HFFc6 (cell line): Measurements from ENCODE around the gene SPINDOC. TPM values are rescaled to one million over a fixed set of nuclear protein-coding genes. Genes with fewer than 3 reads are reported as not detected.

ENCODE experiments used
- DNase-seq: peaks from one replicate; pipeline ENCODE4 v3.0.0-alpha.2; 2018
- H3K27ac Mint-ChIP-seq: 2 replicates; pipeline ENCODE4 v1.8.0; 2020; ENCODE audit warnings: mild to moderate bottlenecking, mixed read lengths
- H3K27me3 Mint-ChIP-seq: 2 replicates; pipeline ENCODE4 v1.8.0; 2021; ENCODE audit warnings: mild to moderate bottlenecking, moderate library complexity, mixed read lengths; ENCODE audit not compliant: insufficient read depth
- H3K36me3 Mint-ChIP-seq: 2 replicates; pipeline ENCODE4 v1.8.0; 2021; ENCODE audit warnings: low read depth, mixed read lengths
- H3K4me1 Mint-ChIP-seq: 2 replicates; pipeline ENCODE4 v1.8.0; 2020; ENCODE audit warnings: low read depth, mixed read lengths
- H3K4me3 Mint-ChIP-seq: 2 replicates; pipeline ENCODE4 v1.8.0; 2020; ENCODE audit warnings: mild to moderate bottlenecking, moderate library complexity, mixed read lengths
- H3K9me3 Mint-ChIP-seq: 2 replicates; pipeline ENCODE4 v1.8.0; 2020; ENCODE audit warnings: mild to moderate bottlenecking, mixed read lengths
- CTCF ChIP-seq: fragments of 200-600 bp; sonication (generic); IDR thresholded peaks from 2 replicates; pipeline ENCODE4 v1.5.0; 2021; ENCODE audit warnings: antibody characterized with exemption, mild to moderate bottlenecking
- total RNA-seq, 6 experiments: library from RNA; stranded (reverse); fragmentation: NEBNext Ultra II Directional; extraction: Animal tissue kit (Norgen Biotek cat#: 25700); gene quantifications; 2 replicates in 1 of 6; 3 replicates in 5 of 6; pipeline ENCODE4 v1.2.3, GENCODE V29; 2021

SPINDOC gene
- total RNA-seq, 6 experiments from 2014 or later: 24.7 to 31.7 (median 29.5) TPM

GRCh38 chr11:63846897-63847296 lies 33.6 kb downstream of the SPINDOC start:
- peaks cover 50% of the 10 kb centered on the region for H3K4me1 Mint-ChIP-seq
- DNase-seq: no peak
- H3K36me3 Mint-ChIP-seq: peaks cover 25% of the 10 kb centered on the region
- H3K27me3 Mint-ChIP-seq: peaks cover 4% of the 10 kb centered on the region
- H3K27ac Mint-ChIP-seq: no peak overlapping the region
- H3K4me3 Mint-ChIP-seq: no peak overlapping the region
- TF ChIP-seq CTCF: no peak
- no peaks in the 10 kb centered on the region for H3K9me3 Mint-ChIP-seq

DNA sequence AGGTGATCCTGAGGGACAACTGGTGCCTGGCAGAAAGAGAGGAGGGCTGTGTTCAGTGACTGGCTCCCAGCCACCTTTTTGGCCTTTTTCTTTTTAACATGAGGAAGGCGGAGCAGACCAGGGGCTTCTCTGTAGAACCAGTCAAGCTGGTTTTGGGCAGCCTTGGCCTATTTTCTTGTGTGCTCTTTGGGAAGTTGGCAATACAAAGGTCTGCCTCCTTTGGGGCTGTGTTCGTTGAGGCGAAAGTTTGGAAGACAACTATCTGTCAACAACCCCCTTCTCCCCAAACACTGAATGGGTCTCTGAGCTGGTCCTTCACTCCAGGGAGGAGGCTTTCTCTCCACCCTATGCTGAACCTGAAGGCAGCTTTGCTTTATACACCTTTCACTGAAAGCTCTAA lies 34.1 kb downstream of the SPINDOC start:
- H3K27ac Mint-ChIP-seq: no peak overlapping the region
- no peak overlapping the region for H3K4me3 Mint-ChIP-seq
- no peak for DNase-seq
- H3K36me3 Mint-ChIP-seq: peaks cover 25% of the 10 kb centered on the region
- H3K27me3 Mint-ChIP-seq: peaks cover 4% of the 10 kb centered on the region
- peaks cover 48% of the 10 kb centered on the region for H3K4me1 Mint-ChIP-seq
- H3K9me3 Mint-ChIP-seq: no peaks in the 10 kb centered on the region
- TF ChIP-seq CTCF: no peak

GRCh38 chr11:63849691-63850090 lies 36.4 kb downstream of the SPINDOC start:
- DNase-seq: no peak
- peaks cover 31% of the 10 kb centered on the region for H3K4me1 Mint-ChIP-seq
- no peak for TF ChIP-seq CTCF
- H3K4me3 Mint-ChIP-seq: no peak overlapping the region
- peaks cover 19% of the 10 kb centered on the region for H3K36me3 Mint-ChIP-seq
- no peak overlapping the region for H3K27ac Mint-ChIP-seq
- no peaks in the 10 kb centered on the region for H3K9me3 Mint-ChIP-seq
- peaks cover 4% of the 10 kb centered on the region for H3K27me3 Mint-ChIP-seq

GRCh38 chr11:63850920-63851319 lies 37.7 kb downstream of the SPINDOC start:
- Mint-ChIP-seq H3K36me3 (peaks cover 24% of the 10 kb centered on the region), H3K4me3 (no peak overlapping the region), H3K9me3 (no peaks in the 10 kb centered on the region), H3K27ac (peak overlapping the region; percentile 9; the same call in 1 of the 2 replicates), H3K27me3 (0 out of 2 replicates have a peak, but pooled peaks cover 2% of the 10 kb centered on the region), H3K4me1 (peaks cover 25% of the 10 kb centered on the region)
- no peak for TF ChIP-seq CTCF
- DNase-seq: no peak

GRCh38 chr11:63851364-63851763 lies 38.1 kb downstream of the SPINDOC start:
- Mint-ChIP-seq H3K36me3 (peaks cover 24% of the 10 kb centered on the region), H3K4me3 (no peak overlapping the region), H3K27me3 (0 out of 2 replicates have a peak, but pooled peaks cover 2% of the 10 kb centered on the region), H3K27ac (peak overlapping the region; percentile 9; the same call in 1 of the 2 replicates), H3K4me1 (peaks cover 23% of the 10 kb centered on the region), H3K9me3 (no peaks in the 10 kb centered on the region)
- DNase-seq: no peak
- TF ChIP-seq CTCF: no peak

DNA sequence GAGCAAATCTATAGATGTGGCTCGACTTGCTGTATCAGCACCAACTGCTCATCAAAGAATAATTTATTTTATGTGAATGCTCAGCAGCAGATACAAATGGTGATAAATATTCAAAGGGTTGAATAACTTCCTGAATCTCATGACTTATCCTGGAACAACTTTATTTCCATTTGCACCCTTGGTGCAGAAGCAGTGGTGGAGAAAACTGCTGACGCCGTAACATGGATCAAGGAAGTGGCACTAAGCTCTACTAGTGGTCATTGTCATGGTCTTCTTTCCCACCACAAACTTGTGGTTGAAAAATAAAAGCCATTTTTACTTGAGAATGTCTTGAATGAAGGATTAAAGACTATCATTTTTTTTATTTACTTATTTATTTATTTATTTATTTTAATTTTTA lies 40.2 kb downstream of the SPINDOC start:
- Mint-ChIP-seq H3K9me3 (no peaks in the 10 kb centered on the region), H3K27me3 (0 out of 2 replicates have a peak, but pooled peaks cover 2% of the 10 kb centered on the region), H3K36me3 (peaks cover 20% of the 10 kb centered on the region), H3K4me3 (no peak overlapping the region), H3K4me1 (peaks cover 23% of the 10 kb centered on the region), H3K27ac (no peak overlapping the region)
- no peak for DNase-seq
- TF ChIP-seq CTCF: no peak
